HepG2 (cell line): Measurements from ENCODE around the gene NF2. TPM values are rescaled to one million over a fixed set of nuclear protein-coding genes. Genes with fewer than 3 reads are reported as not detected.

Experiments used
- DPF2 ChIP-seq: sonication (generic); formaldehyde crosslinking; IDR thresholded peaks from 2 replicates; pipeline ENCODE4 v1.4.0; 2020; ENCODE audit warnings: mild to moderate bottlenecking, low read depth, missing genetic modification reagents, borderline replicate concordance
- FIP1L1 ChIP-seq: fragments of 200-400 bp; formaldehyde crosslinking; IDR thresholded peaks from 2 replicates; pipeline ENCODE4 v1.6.1; 2018; ENCODE audit warnings: low read depth, mild to moderate bottlenecking, low read length, moderate library complexity, borderline replicate concordance; ENCODE audit not compliant: insufficient read depth
- FOSL2 ChIP-seq: sonication (generic); formaldehyde crosslinking; IDR thresholded peaks from 2 replicates; pipeline ENCODE4 v1.4.0; 2020; ENCODE audit warnings: missing genetic modification reagents
- KDM3A ChIP-seq: IDR thresholded peaks from 2 replicates; pipeline ENCODE4 v1.6.1; 2018; ENCODE audit warnings: low read depth, missing compliant biosample characterization
- POGZ ChIP-seq: sonication (generic); formaldehyde crosslinking; IDR thresholded peaks from 2 replicates; pipeline ENCODE4 v1.4.0; 2020; ENCODE audit warnings: mild to moderate bottlenecking, missing genetic modification reagents
- SP1 ChIP-seq, 2 experiments: fragments of 450-650 bp in 1 of 2; sonication (generic) in 1 of 2; formaldehyde crosslinking in 1 of 2; IDR thresholded peaks; 2 replicates each; pipeline versions ENCODE4 v1.4.0 to v1.6.1; 2016 to 2020; ENCODE audit warnings: missing genetic modification reagents in 1 of 2
- TERF1 ChIP-seq: sonication (generic); formaldehyde crosslinking; IDR thresholded peaks from 2 replicates; pipeline ENCODE4 v1.8.0; 2022; ENCODE audit warnings: mild to moderate bottlenecking, missing genetic modification reagents, moderate library complexity
- ZBTB10 ChIP-seq: sonication (generic); formaldehyde crosslinking; IDR thresholded peaks from 2 replicates; pipeline ENCODE4 v1.4.0; 2020; ENCODE audit warnings: missing genetic modification reagents, borderline replicate concordance
- ZBTB25 ChIP-seq: IDR thresholded peaks from 2 replicates; pipeline ENCODE4 v1.6.1; 2018; ENCODE audit warnings: missing genetic modification reagents
- ZNF574 ChIP-seq: sonication (generic); formaldehyde crosslinking; IDR thresholded peaks from 2 replicates; pipeline ENCODE4 v1.4.0; 2020; ENCODE audit warnings: missing genetic modification reagents
- ZNF678 ChIP-seq: sonication (generic); formaldehyde crosslinking; IDR thresholded peaks from 2 replicates; pipeline ENCODE4 v1.4.0; 2020; ENCODE audit warnings: mild to moderate bottlenecking, missing genetic modification reagents
- ZNF772 ChIP-seq: sonication (generic); formaldehyde crosslinking; IDR thresholded peaks from 2 replicates; pipeline ENCODE4 v1.5.0; 2020; ENCODE audit warnings: mild to moderate bottlenecking, missing genetic modification reagents
- ZNF782 ChIP-seq: sonication (generic); formaldehyde crosslinking; IDR thresholded peaks from 2 replicates; pipeline ENCODE4 v1.4.0; 2020; ENCODE audit warnings: missing genetic modification reagents, mild to moderate bottlenecking, borderline replicate concordance
- polyA plus RNA-seq, 8 experiments: library from polyadenylated mRNA; depleted of rRNA in 3 of 8; stranded (reverse) in 7 of 8; unstranded in 1 of 8; fragments of >200 nt; fragmentation: Illumina TruSeq in 4 of 8; extraction: Trizol in 4 of 8; gene quantifications; 2 replicates each; pipeline versions ENCODE4 v1.2.1 to v1.2.3, GENCODE V29; 2011 to 2016; ENCODE audit warnings: low read depth in 4 of 8, missing spikeins in 1 of 8, mixed read lengths in 1 of 8; ENCODE audit not compliant: insufficient read depth in 1 of 8
- total RNA-seq, 5 experiments: library from RNA; depleted of rRNA; stranded (reverse); fragments of >200 nt; fragmentation: Illumina TruSeq; extraction: Trizol; gene quantifications; 2 replicates each; pipeline ENCODE4 v1.2.3, GENCODE V29; 2016; ENCODE audit warnings: low read depth in 1 of 5

NF2 gene
- total and polyA plus RNA-seq, 2 of the 13 experiments (the other 11 are each of a cell fraction or from before 2014, with no cell fraction given), result 9.3 to 33.3 TPM

GRCh38 chr22:29580200-29580810 lies 23.1 kb upstream of the NF2 start (continued):
- TF ChIP-seq ZBTB10 (CRISPR knock-in tag), result peak; percentile 68; the same call in 1 of the 2 replicates
- TF ChIP-seq FOSL2, result peak; percentile 46
- peak; percentile 86 for TF ChIP-seq ZNF782 (CRISPR knock-in tag)
- 0 out of 2 replicates have a peak, but pooled peaks have one; percentile 61 for TF ChIP-seq FIP1L1
- peak; percentile 72; the same call in 1 of the 2 replicates for TF ChIP-seq DPF2
- no peak for TF ChIP-seq SP1 (IDR thresholded peaks at IDR 0.05)
- TF ChIP-seq SP1 (CRISPR knock-in tag; IDR thresholded peaks at IDR 0.05), result peak; percentile 45; the same call in 1 of the 2 replicates
- TF ChIP-seq TERF1 (CRISPR knock-in tag), result no peak; the same call in 1 of the 2 replicates
- no peak; the same call in none of the 2 replicates for TF ChIP-seq ZNF678 (CRISPR knock-in tag)
- TF ChIP-seq ZNF772 (CRISPR knock-in tag), result peak; percentile 93
- TF ChIP-seq ZNF574 (CRISPR knock-in tag), result peak; percentile 85
- peak; percentile 56; the same call in 1 of the 2 replicates for TF ChIP-seq ZBTB25 (CRISPR knock-in tag)
- peak; percentile 55; the same call in 1 of the 2 replicates for TF ChIP-seq POGZ (CRISPR knock-in tag)
- TF ChIP-seq KDM3A (CRISPR knock-in tag), result peak; percentile 13; the same call in 1 of the 2 replicates
